ENCODE data around the gene CFAP119.

DNA sequence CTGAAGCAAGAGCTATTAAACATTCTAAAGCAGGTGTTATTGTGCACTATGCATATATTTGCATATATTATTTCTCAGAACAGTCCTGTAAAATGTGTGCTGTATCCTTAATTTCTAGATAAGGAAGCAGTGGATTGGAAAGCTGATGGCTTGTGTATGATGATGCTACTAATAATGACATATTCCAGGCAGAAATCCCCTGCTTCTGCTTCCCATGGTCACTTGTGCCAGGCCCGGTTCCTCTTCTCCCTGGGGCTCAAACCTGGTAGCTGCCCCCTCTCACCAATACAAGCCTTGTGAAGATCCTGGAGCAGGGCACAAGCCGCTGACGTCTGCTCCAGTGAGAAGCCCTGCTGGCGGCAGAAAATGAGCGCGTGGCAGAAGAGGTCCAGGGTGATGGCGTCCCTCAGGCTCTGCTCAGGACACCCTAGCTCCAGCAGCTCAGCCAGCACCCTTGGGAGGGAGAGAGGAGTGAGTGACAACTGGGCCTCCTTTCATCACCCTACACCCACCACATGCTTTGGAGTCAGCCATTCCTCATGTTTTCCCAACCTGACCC, 1.8 kb downstream of the CFAP119 start:
- TF ChIP-seq CTCF (IDR thresholded peaks at IDR 0.05) = no peak
- TF ChIP-seq EP300 (IDR thresholded peaks at IDR 0.05) = no peak
- TF ChIP-seq POLR2AphosphoS5 (IDR thresholded peaks at IDR 0.05) = no peak

Measured in esophagus muscularis mucosa (tissue), 4 donors.